Activated B cell treated with CpG ODN at 0.5 μM for 24 hours (primary cell): Measurements from ENCODE around the gene NKAIN2. TPM values are rescaled to one million over a fixed set of nuclear protein-coding genes. Genes with fewer than 3 reads are reported as not detected.

Source experiments
- ATAC-seq: fragments of 200-7000 bp; cut with Tn5 transposase; one replicate; pipeline ENCODE4 v1.10.0; 2021; ENCODE audit warnings: low read depth, mild to moderate bottlenecking, moderate library complexity
- CTCF ChIA-PET: fragments of 350-600 bp; sonication (Branson Sonifier 250); formaldehyde crosslinking; loops from one replicate; lab custom pipeline; 2021; ENCODE audit warnings: antibody characterized with exemption; lab: Charles Lee
- POLR2A ChIA-PET: fragments of 350-600 bp; sonication (Branson Sonifier 250); formaldehyde crosslinking; loops from one replicate; lab custom pipeline; 2021; ENCODE audit warnings: antibody characterized with exemption; lab: Charles Lee
- DNase-seq: peaks from one replicate; pipeline ENCODE4 v3.0.0; 2022
- H3K27ac Mint-ChIP-seq: one replicate; pipeline ENCODE4 v1.8.0; 2020; ENCODE audit warnings: mixed read lengths
- H3K27me3 Mint-ChIP-seq: one replicate; pipeline ENCODE4 v1.8.0; 2021; ENCODE audit warnings: mixed read lengths
- H3K36me3 Mint-ChIP-seq: one replicate; pipeline ENCODE4 v1.8.0; 2021; ENCODE audit warnings: low read depth, mixed read lengths
- H3K4me1 Mint-ChIP-seq: one replicate; pipeline ENCODE4 v1.8.0; 2021; ENCODE audit warnings: mixed read lengths
- H3K4me3 Mint-ChIP-seq: one replicate; pipeline ENCODE4 v1.8.0; 2020; ENCODE audit warnings: mild to moderate bottlenecking, mixed read lengths
- H3K9me3 Mint-ChIP-seq: one replicate; pipeline ENCODE4 v1.8.0; 2020; ENCODE audit warnings: mixed read lengths
- CTCF ChIP-seq: fragments of 200-600 bp; IDR thresholded peaks from one replicate; pipeline ENCODE4 v1.8.0; 2022; ENCODE audit warnings: antibody characterized with exemption, mild to moderate bottlenecking
- intact Hi-C: fragments of 100-400 bp; cut with micrococcal nuclease; formaldehyde crosslinking; loops from one replicate; pipeline ENCODE4 v1.15.1; 2024
- total RNA-seq: library from RNA; stranded (reverse); gene quantifications from 2 replicates; pipeline ENCODE4 v1.2.3, GENCODE V29; 2022

The NKAIN2 gene
- total RNA-seq, 1 donor from 2014 or later, result not detected

DNA sequence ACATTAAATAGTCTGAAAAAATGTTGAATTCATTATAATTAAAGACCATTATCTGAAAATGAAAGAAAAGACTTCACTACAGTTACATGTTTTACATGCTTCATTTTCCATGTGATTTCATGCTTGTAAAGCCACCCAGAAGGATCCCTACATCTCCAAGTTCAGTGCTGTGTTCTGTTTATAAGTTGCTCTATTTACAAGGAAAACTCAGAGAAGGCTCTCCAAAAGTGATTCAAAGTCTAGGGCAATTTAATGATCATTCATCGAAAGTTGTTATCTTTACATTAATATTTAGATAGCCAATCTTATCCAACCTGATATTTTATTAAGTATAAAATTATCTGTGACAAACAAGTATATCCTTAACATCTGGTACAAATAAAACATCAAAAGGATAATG is 663.7 kb downstream of the NKAIN2 start:
- no peak for DNase-seq
- no peak overlapping the region for H3K4me3 Mint-ChIP-seq
- no peaks in the 10 kb centered on the region for H3K36me3 Mint-ChIP-seq
- ChIA-PET CTCF (no interaction called here), POLR2A (no interaction called here)
- no peaks in the 10 kb centered on the region for H3K4me1 Mint-ChIP-seq
- no peak for ATAC-seq
- intact Hi-C loops, result no loop called here
- H3K27ac Mint-ChIP-seq, result no peak overlapping the region
- TF ChIP-seq CTCF, result no peak
- no peaks in the 10 kb centered on the region for H3K27me3 Mint-ChIP-seq
- H3K9me3 Mint-ChIP-seq, result peaks cover 7% of the 10 kb centered on the region

- CTCF ChIA-PET, result no interaction called here
Observed at GRCh38 chr6:124470803-124471202, 667.1 kb downstream of the NKAIN2 start.

GRCh38 chr6:124475176-124475575 is 671.5 kb downstream of the NKAIN2 start:
- TF ChIP-seq CTCF, result no peak
- POLR2A ChIA-PET, result no interaction called here
- Mint-ChIP-seq H3K4me3 (no peak overlapping the region), H3K36me3 (no peaks in the 10 kb centered on the region), H3K27me3 (no peaks in the 10 kb centered on the region), H3K9me3 (peaks cover 5% of the 10 kb centered on the region), H3K27ac (no peak overlapping the region), H3K4me1 (no peaks in the 10 kb centered on the region)
- ATAC-seq (no peak), DNase-seq (no peak)
- intact Hi-C loops, result no loop called here
- CTCF ChIA-PET, result no interaction called here

More at GRCh38 chr6:124470803-124471202, 667.1 kb downstream of the NKAIN2 start:
- POLR2A ChIA-PET, result no interaction called here
- Mint-ChIP-seq H3K27ac (no peak overlapping the region), H3K9me3 (peaks cover 3% of the 10 kb centered on the region), H3K27me3 (no peaks in the 10 kb centered on the region), H3K4me1 (no peaks in the 10 kb centered on the region), H3K36me3 (no peaks in the 10 kb centered on the region), H3K4me3 (no peak overlapping the region)
- no peak for TF ChIP-seq CTCF
- intact Hi-C loops, result no loop called here
- no peak for ATAC-seq
- no peak for DNase-seq

GRCh38 chr6:124478906-124479305 is 675.2 kb downstream of the NKAIN2 start:
- CTCF ChIA-PET, result no interaction called here
- no peak overlapping the region for H3K4me3 Mint-ChIP-seq
- POLR2A ChIA-PET, result no interaction called here
- no peak overlapping the region for H3K27ac Mint-ChIP-seq
- H3K36me3 Mint-ChIP-seq, result no peaks in the 10 kb centered on the region
- ATAC-seq (no peak), DNase-seq (no peak)
- intact Hi-C loops, result no loop called here
- no peaks in the 10 kb centered on the region for H3K4me1 Mint-ChIP-seq
- TF ChIP-seq CTCF, result no peak
- peaks cover 2% of the 10 kb centered on the region for H3K9me3 Mint-ChIP-seq
- H3K27me3 Mint-ChIP-seq, result no peaks in the 10 kb centered on the region

GRCh38 chr6:124479991-124480430 is 676.3 kb downstream of the NKAIN2 start:
- intact Hi-C loops, result no loop called here
- ChIA-PET POLR2A (no interaction called here), CTCF (no interaction called here)
- H3K36me3 Mint-ChIP-seq, result no peaks in the 10 kb centered on the region
- peaks cover 2% of the 10 kb centered on the region for H3K9me3 Mint-ChIP-seq
- no peak overlapping the region for H3K4me3 Mint-ChIP-seq
- H3K27me3 Mint-ChIP-seq, result no peaks in the 10 kb centered on the region
- no peak for ATAC-seq
- no peak for TF ChIP-seq CTCF
- DNase-seq, result no peak
- H3K27ac Mint-ChIP-seq, result no peak overlapping the region
- no peaks in the 10 kb centered on the region for H3K4me1 Mint-ChIP-seq
